Transverse colon (tissue), 4 donors: ENCODE measurements around the gene DIO2.

Experiments
- POLR2AphosphoS5 ChIP-seq, 3 donors: sonication (generic); formaldehyde crosslinking; IDR thresholded peaks; one replicate each; pipeline ENCODE4 v1.6.1; 2016; ENCODE audit warnings: antibody characterized with exemption in 3 of 3
- TF ChIP-seq, protein P1 (sequence below), 5 experiments: fragments of 200-600 bp in 3 of 5; fragments of 450-650 bp in 2 of 5; sonication (generic) in 3 of 5; IDR thresholded peaks; 1 replicate in 2 of 5; 2 replicates in 3 of 5; pipeline ENCODE4 v1.5.1; 2016 to 2017; ENCODE audit warnings: antibody characterized with exemption in 5 of 5, inconsistent platforms in 3 of 5, mild to moderate bottlenecking in 2 of 5, moderate library complexity in 1 of 5

DNA sequence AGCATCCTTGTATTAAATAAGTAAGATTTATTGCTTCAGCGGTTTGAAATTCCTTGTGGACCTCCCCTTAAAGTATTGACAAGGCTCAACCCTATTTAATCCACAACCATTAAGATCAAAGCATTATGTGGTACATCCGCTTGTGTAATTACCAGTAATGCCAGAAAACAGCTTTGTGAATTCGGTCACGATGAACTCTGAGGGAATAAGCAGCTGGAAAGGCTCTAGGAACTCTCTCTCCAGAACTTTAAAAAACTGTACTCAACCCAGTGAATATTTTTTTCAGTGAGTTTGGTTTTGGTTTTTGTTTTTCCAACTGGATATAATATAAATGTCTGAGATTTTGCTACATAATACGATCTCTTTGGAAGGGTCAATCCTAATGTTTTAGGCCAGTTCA is 49.3 kb upstream of the DIO2 start:
- TF ChIP-seq POLR2AphosphoS5 (IDR thresholded peaks at IDR 0.05) = no peak
- TF ChIP-seq, protein P1, sequence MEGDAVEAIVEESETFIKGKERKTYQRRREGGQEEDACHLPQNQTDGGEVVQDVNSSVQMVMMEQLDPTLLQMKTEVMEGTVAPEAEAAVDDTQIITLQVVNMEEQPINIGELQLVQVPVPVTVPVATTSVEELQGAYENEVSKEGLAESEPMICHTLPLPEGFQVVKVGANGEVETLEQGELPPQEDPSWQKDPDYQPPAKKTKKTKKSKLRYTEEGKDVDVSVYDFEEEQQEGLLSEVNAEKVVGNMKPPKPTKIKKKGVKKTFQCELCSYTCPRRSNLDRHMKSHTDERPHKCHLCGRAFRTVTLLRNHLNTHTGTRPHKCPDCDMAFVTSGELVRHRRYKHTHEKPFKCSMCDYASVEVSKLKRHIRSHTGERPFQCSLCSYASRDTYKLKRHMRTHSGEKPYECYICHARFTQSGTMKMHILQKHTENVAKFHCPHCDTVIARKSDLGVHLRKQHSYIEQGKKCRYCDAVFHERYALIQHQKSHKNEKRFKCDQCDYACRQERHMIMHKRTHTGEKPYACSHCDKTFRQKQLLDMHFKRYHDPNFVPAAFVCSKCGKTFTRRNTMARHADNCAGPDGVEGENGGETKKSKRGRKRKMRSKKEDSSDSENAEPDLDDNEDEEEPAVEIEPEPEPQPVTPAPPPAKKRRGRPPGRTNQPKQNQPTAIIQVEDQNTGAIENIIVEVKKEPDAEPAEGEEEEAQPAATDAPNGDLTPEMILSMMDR (IDR thresholded peaks at IDR 0.05) = no peak
